ENCODE measurements around the gene KRTAP10-3.

DNA sequence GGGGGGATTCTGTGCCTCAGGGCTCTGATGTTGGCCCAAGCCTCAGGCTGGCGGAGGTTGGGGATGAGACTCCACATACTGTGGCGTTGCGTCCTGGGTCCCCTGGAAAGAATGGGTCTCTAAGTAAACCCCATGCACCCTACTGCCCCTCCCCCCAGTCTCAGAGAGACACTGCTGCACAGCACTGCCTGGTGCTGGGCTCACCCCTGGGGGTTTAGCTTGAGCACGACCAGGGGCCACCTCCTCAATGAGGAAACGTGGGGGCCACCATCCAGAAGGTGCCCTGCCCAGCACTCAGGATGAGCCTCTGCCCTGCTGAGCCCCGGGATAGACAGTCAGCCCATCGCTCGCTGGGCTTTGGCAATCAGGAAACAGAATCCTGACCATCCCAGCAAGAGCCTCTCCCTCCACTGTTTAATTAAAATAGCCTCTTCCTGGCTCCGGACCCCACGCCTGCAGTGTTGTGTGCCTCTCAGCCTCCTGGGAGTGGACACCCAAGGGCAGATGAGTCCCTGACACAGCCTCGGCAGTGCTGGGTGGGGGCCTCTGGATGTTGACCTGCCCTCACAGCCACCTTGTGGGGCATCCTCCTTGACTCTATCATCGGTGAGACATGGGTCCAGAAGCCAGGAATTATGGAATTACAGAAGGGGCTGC, 11.4 kb upstream of the KRTAP10-3 start:
- TF ChIP-seq, protein P1, sequence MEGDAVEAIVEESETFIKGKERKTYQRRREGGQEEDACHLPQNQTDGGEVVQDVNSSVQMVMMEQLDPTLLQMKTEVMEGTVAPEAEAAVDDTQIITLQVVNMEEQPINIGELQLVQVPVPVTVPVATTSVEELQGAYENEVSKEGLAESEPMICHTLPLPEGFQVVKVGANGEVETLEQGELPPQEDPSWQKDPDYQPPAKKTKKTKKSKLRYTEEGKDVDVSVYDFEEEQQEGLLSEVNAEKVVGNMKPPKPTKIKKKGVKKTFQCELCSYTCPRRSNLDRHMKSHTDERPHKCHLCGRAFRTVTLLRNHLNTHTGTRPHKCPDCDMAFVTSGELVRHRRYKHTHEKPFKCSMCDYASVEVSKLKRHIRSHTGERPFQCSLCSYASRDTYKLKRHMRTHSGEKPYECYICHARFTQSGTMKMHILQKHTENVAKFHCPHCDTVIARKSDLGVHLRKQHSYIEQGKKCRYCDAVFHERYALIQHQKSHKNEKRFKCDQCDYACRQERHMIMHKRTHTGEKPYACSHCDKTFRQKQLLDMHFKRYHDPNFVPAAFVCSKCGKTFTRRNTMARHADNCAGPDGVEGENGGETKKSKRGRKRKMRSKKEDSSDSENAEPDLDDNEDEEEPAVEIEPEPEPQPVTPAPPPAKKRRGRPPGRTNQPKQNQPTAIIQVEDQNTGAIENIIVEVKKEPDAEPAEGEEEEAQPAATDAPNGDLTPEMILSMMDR (IDR thresholded peaks at IDR 0.05): no peak
- TF ChIP-seq POLR2A (IDR thresholded peaks at IDR 0.05): no peak
- no peak for TF ChIP-seq EP300 (IDR thresholded peaks at IDR 0.05)

Measured in ovary (tissue), 3 donors.